Ishikawa (cell line): ENCODE data around the gene C14orf93.

ENCODE experiments used
- CEBPB ChIP-seq: IDR thresholded peaks from 2 replicates; pipeline ENCODE4 v1.6.1; 2012
- EP300 ChIP-seq: IDR thresholded peaks from 2 replicates; pipeline ENCODE4 v1.6.1; 2012; ENCODE audit warnings: borderline replicate concordance
- FOXM1 ChIP-seq: IDR thresholded peaks from 2 replicates; pipeline ENCODE4 v1.6.1; 2012; ENCODE audit warnings: low read depth, borderline replicate concordance
- MAX ChIP-seq: IDR thresholded peaks from 2 replicates; pipeline ENCODE4 v1.6.1; 2012
- NFIC ChIP-seq: IDR thresholded peaks from 2 replicates; pipeline ENCODE4 v1.6.1; 2012
- RAD21 ChIP-seq: IDR thresholded peaks from 2 replicates; pipeline ENCODE4 v1.6.1; 2012; ENCODE audit warnings: low read depth
- REST ChIP-seq: IDR thresholded peaks from 2 replicates; pipeline ENCODE4 v1.6.1; 2012; ENCODE audit warnings: low read depth, mild to moderate bottlenecking
- TAF1 ChIP-seq: IDR thresholded peaks from 2 replicates; pipeline ENCODE4 v1.6.1; 2012; ENCODE audit warnings: low read depth, mild to moderate bottlenecking
- TCF12 ChIP-seq: IDR thresholded peaks from 2 replicates; pipeline ENCODE4 v1.6.1; 2012; ENCODE audit warnings: low read depth
- USF1 ChIP-seq: IDR thresholded peaks from 2 replicates; pipeline ENCODE4 v1.6.1; 2012
- YY1 ChIP-seq: IDR thresholded peaks from 2 replicates; pipeline ENCODE4 v1.6.1; 2012; ENCODE audit warnings: low read depth

GRCh38 chr14:23023022-23023794 is 13.3 kb upstream of the C14orf93 start:
- TF ChIP-seq NFIC (no peak), EP300 (no peak), TCF12 (no peak), YY1 (no peak), REST (no peak), CEBPB (no peak), MAX (no peak), TAF1 (no peak), RAD21 (no peak), FOXM1 (no peak), USF1 (no peak)
